WTC11 (cell line): ENCODE data around the gene TGM1. TPM values are rescaled to one million over a fixed set of nuclear protein-coding genes. Genes with fewer than 3 reads are reported as not detected.

ENCODE experiments used
- ATAC-seq: fragments of 200-7000 bp; cut with Tn5 transposase; 2 replicates; pipeline ENCODE4 v1.10.0; 2021; ENCODE audit warnings: mild to moderate bottlenecking, moderate library complexity
- CTCF ChIA-PET: fragments of 300-600 bp; sonication (Branson Sonifier 250); formaldehyde crosslinking; loops from one replicate; lab custom pipeline; 2021; ENCODE audit warnings: antibody characterized with exemption; lab: Charles Lee
- POLR2A ChIA-PET: fragments of 350-600 bp; sonication (Branson Sonifier 250); formaldehyde crosslinking; loops from one replicate; lab custom pipeline; 2021; ENCODE audit warnings: antibody characterized with exemption; lab: Charles Lee
- DNase-seq: peaks from one replicate; pipeline ENCODE4 v3.0.0; 2021; ENCODE audit warnings: low spot score
- H3K27ac Mint-ChIP-seq: 2 replicates; pipeline ENCODE4 v1.8.0; 2021; ENCODE audit warnings: mixed read lengths
- H3K27me3 Mint-ChIP-seq: 2 replicates; pipeline ENCODE4 v1.8.0; 2021; ENCODE audit warnings: low read depth, mild to moderate bottlenecking, moderate library complexity, mixed read lengths
- H3K36me3 Mint-ChIP-seq: 2 replicates; pipeline ENCODE4 v1.8.0; 2021; ENCODE audit warnings: mixed read lengths
- H3K4me1 Mint-ChIP-seq: 2 replicates; pipeline ENCODE4 v1.8.0; 2022; ENCODE audit warnings: mixed read lengths
- H3K4me3 Mint-ChIP-seq: 2 replicates; pipeline ENCODE4 v1.8.0; 2021; ENCODE audit warnings: mild to moderate bottlenecking, moderate library complexity, mixed read lengths
- H3K9me3 Mint-ChIP-seq: 2 replicates; pipeline ENCODE4 v1.8.0; 2021; ENCODE audit warnings: mixed read lengths
- AR ChIP-seq: fragments of 250-450 bp; sonication (Bioruptor Pico); IDR thresholded peaks from 2 replicates; pipeline ENCODE4 v1.9.0; 2021; ENCODE audit warnings: mild to moderate bottlenecking
- ATF3 ChIP-seq: sonication (generic); formaldehyde crosslinking; conservative IDR thresholded peaks from 2 replicates; pipeline ENCODE4 v1.8.1; 2022; ENCODE audit warnings: mild to moderate bottlenecking, missing genetic modification reagents
- CBFB ChIP-seq: sonication (generic); formaldehyde crosslinking; IDR thresholded peaks from 2 replicates; pipeline ENCODE4 v1.8.1; 2022; ENCODE audit warnings: mild to moderate bottlenecking, low read depth, missing genetic modification reagents
- CDX4 ChIP-seq: fragments of 250-450 bp; sonication (Bioruptor Pico); IDR thresholded peaks from 2 replicates; pipeline ENCODE4 v1.9.0; 2021; ENCODE audit warnings: moderate library complexity, mild to moderate bottlenecking, inconsistent platforms, borderline replicate concordance
- CREM ChIP-seq: sonication (generic); formaldehyde crosslinking; IDR thresholded peaks from 2 replicates; pipeline ENCODE4 v1.8.1; 2022; ENCODE audit warnings: mild to moderate bottlenecking, missing genetic modification reagents, moderate library complexity
- ERG ChIP-seq: fragments of 250-450 bp; sonication (Bioruptor Pico); IDR thresholded peaks from 2 replicates; pipeline ENCODE4 v1.8.0; 2021; ENCODE audit warnings: mild to moderate bottlenecking
- ETV6 ChIP-seq: sonication (generic); formaldehyde crosslinking; IDR thresholded peaks from 2 replicates; pipeline ENCODE4 v1.8.1; 2022; ENCODE audit warnings: mild to moderate bottlenecking, missing genetic modification reagents
- FOXP1 ChIP-seq: sonication (generic); formaldehyde crosslinking; IDR thresholded peaks from 2 replicates; pipeline ENCODE4 v1.8.0; 2022; ENCODE audit warnings: missing genetic modification reagents, mild to moderate bottlenecking, moderate library complexity, borderline replicate concordance
- IRF2 ChIP-seq: sonication (generic); formaldehyde crosslinking; IDR thresholded peaks from 2 replicates; pipeline ENCODE4 v1.8.0; 2022; ENCODE audit warnings: low read depth, missing genetic modification reagents, borderline replicate concordance
- NFATC4 ChIP-seq: fragments of 250-450 bp; sonication (Bioruptor Pico); IDR thresholded peaks from 2 replicates; pipeline ENCODE4 v1.9.0; 2021; ENCODE audit warnings: mild to moderate bottlenecking
- NFE2L1 ChIP-seq: sonication (generic); formaldehyde crosslinking; IDR thresholded peaks from 2 replicates; pipeline ENCODE4 v1.8.1; 2023; ENCODE audit warnings: missing genetic modification reagents
- NFYB ChIP-seq: sonication (generic); formaldehyde crosslinking; conservative IDR thresholded peaks from 2 replicates; pipeline ENCODE4 v1.8.0; 2022; ENCODE audit warnings: low read depth, missing genetic modification reagents
- NR3C1 ChIP-seq: sonication (generic); formaldehyde crosslinking; conservative IDR thresholded peaks from 2 replicates; pipeline ENCODE4 v1.8.1; 2023; ENCODE audit warnings: low read depth, mild to moderate bottlenecking, missing genetic modification reagents
- SMAD3 ChIP-seq: sonication (generic); formaldehyde crosslinking; IDR thresholded peaks from 2 replicates; pipeline ENCODE4 v1.8.0; 2022; ENCODE audit warnings: missing genetic modification reagents, mild to moderate bottlenecking, borderline replicate concordance
- TEAD4 ChIP-seq: sonication (generic); formaldehyde crosslinking; IDR thresholded peaks from 2 replicates; pipeline ENCODE4 v1.8.0; 2022; ENCODE audit warnings: mild to moderate bottlenecking, missing genetic modification reagents
- TP53 ChIP-seq: sonication (generic); formaldehyde crosslinking; IDR thresholded peaks from 2 replicates; pipeline ENCODE4 v1.8.1; 2023; ENCODE audit warnings: mild to moderate bottlenecking, missing genetic modification reagents
- ZBTB21 ChIP-seq: sonication (generic); formaldehyde crosslinking; IDR thresholded peaks from 2 replicates; pipeline ENCODE4 v1.8.1; 2023; ENCODE audit warnings: mild to moderate bottlenecking, missing genetic modification reagents, borderline replicate concordance
- ZNF121 ChIP-seq: sonication (generic); formaldehyde crosslinking; IDR thresholded peaks from 2 replicates; pipeline ENCODE4 v1.8.0; 2023; ENCODE audit warnings: missing genetic modification reagents
- ZNF232 ChIP-seq: sonication (generic); formaldehyde crosslinking; IDR thresholded peaks from 2 replicates; pipeline ENCODE4 v1.8.0; 2022; ENCODE audit warnings: mild to moderate bottlenecking, missing genetic modification reagents
- ZNF423 ChIP-seq: fragments of 250-450 bp; sonication (Bioruptor Pico); IDR thresholded peaks from 2 replicates; pipeline ENCODE4 v2.1.2; 2022; ENCODE audit warnings: mild to moderate bottlenecking, moderate library complexity
- total RNA-seq: library from RNA; stranded (reverse); gene quantifications from 3 replicates; pipeline ENCODE4 v1.2.3, GENCODE V29; 2021

The TGM1 gene
- total RNA-seq, 1 experiment from 2014 or later = 5.2 TPM

- TF ChIP-seq TP53 (no peak), FOXP1 (CRISPR knock-in tag) (no peak), ZNF423 (no peak), SMAD3 (CRISPR knock-in tag) (no peak)
Measured at GRCh38 chr14:24254630-24255392, 8.2 kb downstream of the TGM1 start (continued).

- no peak for DNase-seq
- no peak overlapping the region for H3K27ac Mint-ChIP-seq
- ChIA-PET CTCF (interaction anchor here (0.7 kb wide), 1 partner anchor 54 kb away, joined by 4 read pairs; the partner anchor contains the start of gene CIDEB), POLR2A (interaction anchor here (0.7 kb wide), 1 partner anchor 12 kb away, joined by 3 read pairs; the partner anchor contains the start of gene TINF2)
- H3K9me3 Mint-ChIP-seq = no peaks in the 10 kb centered on the region
- H3K4me3 Mint-ChIP-seq = no peak overlapping the region
- TF ChIP-seq ATF3 (CRISPR knock-in tag) = no peak
- TF ChIP-seq ZBTB21 = no peak
- no peak for TF ChIP-seq TEAD4
- TF ChIP-seq NR3C1 (CRISPR knock-in tag) = no peak
- TF ChIP-seq ERG (CRISPR knock-in tag) = no peak
- TF ChIP-seq NFE2L1 (CRISPR knock-in tag) = no peak
- TF ChIP-seq FOXP1 (CRISPR knock-in tag) = no peak
- no peak for TF ChIP-seq ZNF121 (CRISPR knock-in tag)
- no peak for TF ChIP-seq AR (CRISPR knock-in tag)
- TF ChIP-seq SMAD3 (CRISPR knock-in tag) = no peak
- no peak for TF ChIP-seq IRF2 (CRISPR knock-in tag)
- no peak for TF ChIP-seq ZNF232
- no peak for TF ChIP-seq ETV6 (CRISPR knock-in tag)
- TF ChIP-seq CREM = no peak
- TF ChIP-seq NFYB (CRISPR knock-in tag) = no peak
- no peak for TF ChIP-seq CBFB (CRISPR knock-in tag)
- TF ChIP-seq NFATC4 (CRISPR knock-in tag) = no peak
- no peak for TF ChIP-seq CDX4 (CRISPR knock-in tag)
- no peaks in the 10 kb centered on the region for H3K36me3 Mint-ChIP-seq
- no peaks in the 10 kb centered on the region for H3K4me1 Mint-ChIP-seq
- no peak for ATAC-seq
- no peaks in the 10 kb centered on the region; the same call in none of the 2 replicates for H3K27me3 Mint-ChIP-seq
Measured at GRCh38 chr14:24253936-24254335, 9.0 kb downstream of the TGM1 start.
